HG03159 (cell line): ENCODE data around the gene ITGA11.

Experiments used
- ATAC-seq: cut with Tn5 transposase; IDR thresholded peaks from one replicate; pipeline ENCODE4 v1.9.1; 2021; ENCODE audit warnings: mild to moderate bottlenecking, moderate library complexity; ENCODE audit not compliant: unreplicated experiment

ITGA11 gene

GRCh38 chr15:68300115-68300940, 131.6 kb downstream of the ITGA11 start:
- ATAC-seq: no peak

- ATAC-seq: peak; percentile 16
These were observed 132.5 kb downstream of the ITGA11 start for GRCh38 chr15:68299436-68299835.

GRCh38 chr15:68298882-68299381, 133.0 kb downstream of the ITGA11 start:
- peak; percentile 86 for ATAC-seq

GRCh38 chr15:68298336-68298735, 133.6 kb downstream of the ITGA11 start:
- ATAC-seq: no peak

- no peak for ATAC-seq
These were observed 136.8 kb downstream of the ITGA11 start for GRCh38 chr15:68295014-68295805.

- ATAC-seq: no peak
These were observed 139.0 kb downstream of the ITGA11 start for GRCh38 chr15:68292967-68293366.

GRCh38 chr15:68292157-68292781, 139.7 kb downstream of the ITGA11 start:
- no peak for ATAC-seq

GRCh38 chr15:68290715-68291114, 141.2 kb downstream of the ITGA11 start:
- no peak for ATAC-seq

GRCh38 chr15:68289621-68290352, 142.2 kb downstream of the ITGA11 start:
- ATAC-seq: no peak

- no peak for ATAC-seq
These were observed 142.9 kb downstream of the ITGA11 start for GRCh38 chr15:68289057-68289456.

GRCh38 chr15:68286256-68286655, 145.7 kb downstream of the ITGA11 start:
- no peak for ATAC-seq

GRCh38 chr15:68285259-68285980, 146.5 kb downstream of the ITGA11 start:
- ATAC-seq: no peak

- no peak for ATAC-seq
These were observed 147.2 kb downstream of the ITGA11 start for GRCh38 chr15:68284616-68285258.

GRCh38 chr15:68283401-68283800, 148.6 kb downstream of the ITGA11 start:
- ATAC-seq: no peak

- ATAC-seq: no peak
These were observed 151.0 kb downstream of the ITGA11 start for GRCh38 chr15:68281008-68281407.

- ATAC-seq: no peak
These were observed 151.9 kb downstream of the ITGA11 start for GRCh38 chr15:68279779-68280753.

GRCh38 chr15:68278595-68279405, 153.2 kb downstream of the ITGA11 start:
- no peak for ATAC-seq

- ATAC-seq: no peak
These were observed 153.7 kb downstream of the ITGA11 start for GRCh38 chr15:68278345-68278594.
